NB4 (cell line): ENCODE data around the gene PTCD2.

ENCODE experiments used
- CTCF ChIP-seq: IDR thresholded peaks from one replicate; pipeline ENCODE4 v1.5.1; 2012; ENCODE audit warnings: low read depth, low read length
- POLR2A ChIP-seq: IDR thresholded peaks from 2 replicates; pipeline ENCODE4 v1.6.1; 2011; ENCODE audit warnings: mild to moderate bottlenecking; ENCODE audit not compliant: insufficient read length; ENCODE audit errors: extremely low read depth

- TF ChIP-seq CTCF = no peak
- no peak for TF ChIP-seq POLR2A
Observed at GRCh38 chr5:72325566-72326305, 5.6 kb downstream of the PTCD2 start.
